ENCODE data around the gene TBCEL.
A peak's percentile ranks its signal among the peaks of the same experiment; 100 is the strongest.
"Not testable (repeated sequence)": the region's sequence is repeated elsewhere in the genome, so short reads cannot be mapped to it uniquely, and the experiment has no call there.

Gene TBCEL

GRCh38 chr11:120994091-120994859, 29.6 kb upstream of the TBCEL start:
- peaks cover 87% of the 10 kb centered on the region for H3K27me3 ChIP-seq (ENCODE audit: insufficient read depth, low read length)
- H2AFZ ChIP-seq (ENCODE audit: low read length, unreplicated experiment): no peak overlapping the region
- no peak overlapping the region for H3K4me3 ChIP-seq (ENCODE audit: low read depth, low read length)

GRCh38 chr11:120995184-120995583, 28.7 kb upstream of the TBCEL start:
- no peaks in the 10 kb centered on the region for H3K4me1 ChIP-seq (ENCODE audit: control insufficient read depth, insufficient read depth, low read length, unreplicated experiment)
- peaks cover 89% of the 10 kb centered on the region for H3K27me3 ChIP-seq (ENCODE audit: insufficient read depth, low read length)
- H3K27ac ChIP-seq (ENCODE audit: low read depth, low read length): no peak overlapping the region
- H3K79me2 ChIP-seq (ENCODE audit: control insufficient read depth, insufficient read depth, low read length, unreplicated experiment): no peaks in the 10 kb centered on the region
- H3K4me3 ChIP-seq (ENCODE audit: low read depth, low read length): no peak overlapping the region
- no peak overlapping the region for H2AFZ ChIP-seq (ENCODE audit: low read length, unreplicated experiment)
- H3K36me3 ChIP-seq (ENCODE audit: insufficient read depth, low read length): no peaks in the 10 kb centered on the region

More at GRCh38 chr11:120994091-120994859, 29.6 kb upstream of the TBCEL start:
- H3K27ac ChIP-seq (ENCODE audit: low read depth, low read length): no peak overlapping the region
- H3K79me2 ChIP-seq (ENCODE audit: control insufficient read depth, insufficient read depth, low read length, unreplicated experiment): no peaks in the 10 kb centered on the region
- no peaks in the 10 kb centered on the region for H3K4me1 ChIP-seq (ENCODE audit: control insufficient read depth, insufficient read depth, low read length, unreplicated experiment)
- no peaks in the 10 kb centered on the region for H3K36me3 ChIP-seq (ENCODE audit: insufficient read depth, low read length)

GRCh38 chr11:120996973-120997372, 26.9 kb upstream of the TBCEL start:
- Histone ChIP-seq H2AFZ (ENCODE audit: low read length, unreplicated experiment) (no peak overlapping the region), H3K79me2 (ENCODE audit: control insufficient read depth, insufficient read depth, low read length, unreplicated experiment) (no peaks in the 10 kb centered on the region), H3K27me3 (ENCODE audit: insufficient read depth, low read length) (peaks cover 85% of the 10 kb centered on the region), H3K4me1 (ENCODE audit: control insufficient read depth, insufficient read depth, low read length, unreplicated experiment) (no peaks in the 10 kb centered on the region), H3K27ac (ENCODE audit: low read depth, low read length) (no peak overlapping the region), H3K36me3 (ENCODE audit: insufficient read depth, low read length) (no peaks in the 10 kb centered on the region), H3K4me3 (ENCODE audit: low read depth, low read length) (no peak overlapping the region)

- Histone ChIP-seq H2AFZ (ENCODE audit: low read length, unreplicated experiment) (no peak overlapping the region), H3K4me1 (ENCODE audit: control insufficient read depth, insufficient read depth, low read length, unreplicated experiment) (no peaks in the 10 kb centered on the region), H3K27me3 (ENCODE audit: insufficient read depth, low read length) (peaks cover 79% of the 10 kb centered on the region), H3K79me2 (ENCODE audit: control insufficient read depth, insufficient read depth, low read length, unreplicated experiment) (no peaks in the 10 kb centered on the region), H3K27ac (ENCODE audit: low read depth, low read length) (no peak overlapping the region), H3K36me3 (ENCODE audit: insufficient read depth, low read length) (no peaks in the 10 kb centered on the region), H3K4me3 (ENCODE audit: low read depth, low read length) (no peak overlapping the region)
These were observed 25.3 kb upstream of the TBCEL start for GRCh38 chr11:120998581-120998980.

- Histone ChIP-seq H3K79me2 (ENCODE audit: control insufficient read depth, insufficient read depth, low read length, unreplicated experiment) (no peaks in the 10 kb centered on the region), H3K27ac (ENCODE audit: low read depth, low read length) (no peak overlapping the region), H2AFZ (ENCODE audit: low read length, unreplicated experiment) (no peak overlapping the region), H3K36me3 (ENCODE audit: insufficient read depth, low read length) (no peaks in the 10 kb centered on the region), H3K27me3 (ENCODE audit: insufficient read depth, low read length) (peaks cover 59% of the 10 kb centered on the region), H3K4me3 (ENCODE audit: low read depth, low read length) (no peak overlapping the region), H3K4me1 (ENCODE audit: control insufficient read depth, insufficient read depth, low read length, unreplicated experiment) (no peaks in the 10 kb centered on the region)
These were observed 19.6 kb upstream of the TBCEL start for GRCh38 chr11:121004206-121004840.

- Histone ChIP-seq H3K36me3 (ENCODE audit: insufficient read depth, low read length) (no peaks in the 10 kb centered on the region), H3K27ac (ENCODE audit: low read depth, low read length) (no peak overlapping the region), H2AFZ (ENCODE audit: low read length, unreplicated experiment) (no peak overlapping the region), H3K27me3 (ENCODE audit: insufficient read depth, low read length) (peaks cover 48% of the 10 kb centered on the region), H3K4me3 (ENCODE audit: low read depth, low read length) (no peak overlapping the region), H3K79me2 (ENCODE audit: control insufficient read depth, insufficient read depth, low read length, unreplicated experiment) (no peaks in the 10 kb centered on the region), H3K4me1 (ENCODE audit: control insufficient read depth, insufficient read depth, low read length, unreplicated experiment) (no peaks in the 10 kb centered on the region)
These were observed 17.0 kb upstream of the TBCEL start for GRCh38 chr11:121006922-121007321.

GRCh38 chr11:121008551-121008950, 15.4 kb upstream of the TBCEL start:
- H3K36me3 ChIP-seq (ENCODE audit: insufficient read depth, low read length): no peaks in the 10 kb centered on the region
- no peak overlapping the region for H2AFZ ChIP-seq (ENCODE audit: low read length, unreplicated experiment)
- H3K79me2 ChIP-seq (ENCODE audit: control insufficient read depth, insufficient read depth, low read length, unreplicated experiment): no peaks in the 10 kb centered on the region
- H3K27ac ChIP-seq (ENCODE audit: low read depth, low read length): no peak overlapping the region
- H3K4me3 ChIP-seq (ENCODE audit: low read depth, low read length): no peak overlapping the region
- peaks cover 42% of the 10 kb centered on the region; the same call in 1 of the 2 replicates for H3K27me3 ChIP-seq (ENCODE audit: insufficient read depth, low read length)
- no peaks in the 10 kb centered on the region for H3K4me1 ChIP-seq (ENCODE audit: control insufficient read depth, insufficient read depth, low read length, unreplicated experiment)

GRCh38 chr11:121012091-121012490, 11.8 kb upstream of the TBCEL start:
- no peaks in the 10 kb centered on the region for H3K36me3 ChIP-seq (ENCODE audit: insufficient read depth, low read length)
- peaks cover 39% of the 10 kb centered on the region for H3K27me3 ChIP-seq (ENCODE audit: insufficient read depth, low read length)
- no peaks in the 10 kb centered on the region for H3K4me1 ChIP-seq (ENCODE audit: control insufficient read depth, insufficient read depth, low read length, unreplicated experiment)
- no peak overlapping the region for H3K4me3 ChIP-seq (ENCODE audit: low read depth, low read length)
- no peak overlapping the region for H2AFZ ChIP-seq (ENCODE audit: low read length, unreplicated experiment)
- H3K79me2 ChIP-seq (ENCODE audit: control insufficient read depth, insufficient read depth, low read length, unreplicated experiment): no peaks in the 10 kb centered on the region
- H3K27ac ChIP-seq (ENCODE audit: low read depth, low read length): no peak overlapping the region

- no peak overlapping the region for H3K4me3 ChIP-seq (ENCODE audit: low read depth, low read length)
- H3K27me3 ChIP-seq (ENCODE audit: insufficient read depth, low read length): peaks cover 31% of the 10 kb centered on the region
- no peak overlapping the region for H2AFZ ChIP-seq (ENCODE audit: low read length, unreplicated experiment)
- no peaks in the 10 kb centered on the region for H3K4me1 ChIP-seq (ENCODE audit: control insufficient read depth, insufficient read depth, low read length, unreplicated experiment)
- H3K36me3 ChIP-seq (ENCODE audit: insufficient read depth, low read length): no peaks in the 10 kb centered on the region
- no peaks in the 10 kb centered on the region for H3K79me2 ChIP-seq (ENCODE audit: control insufficient read depth, insufficient read depth, low read length, unreplicated experiment)
- no peak overlapping the region for H3K27ac ChIP-seq (ENCODE audit: low read depth, low read length)
These were observed 5.2 kb upstream of the TBCEL start for GRCh38 chr11:121018746-121019145.

- Histone ChIP-seq H3K27me3 (ENCODE audit: insufficient read depth, low read length) (peaks cover 27% of the 10 kb centered on the region), H3K79me2 (ENCODE audit: control insufficient read depth, insufficient read depth, low read length, unreplicated experiment) (peaks cover 25% of the 10 kb centered on the region), H3K4me1 (ENCODE audit: control insufficient read depth, insufficient read depth, low read length, unreplicated experiment) (peaks cover 13% of the 10 kb centered on the region)
- not testable (repeated sequence) for H2AFZ ChIP-seq (ENCODE audit: low read length, unreplicated experiment); H3K4me3 ChIP-seq (ENCODE audit: low read depth, low read length); H3K27ac ChIP-seq (ENCODE audit: low read depth, low read length); H3K36me3 ChIP-seq (ENCODE audit: insufficient read depth, low read length)
These were observed 2.2 kb upstream of the TBCEL start for GRCh38 chr11:121021718-121022117.

GRCh38 chr11:121024989-121025388, 1.1 kb downstream of the TBCEL start:
- Histone ChIP-seq H3K27me3 (ENCODE audit: insufficient read depth, low read length) (no peaks in the 10 kb centered on the region), H3K79me2 (ENCODE audit: control insufficient read depth, insufficient read depth, low read length, unreplicated experiment) (peaks cover 45% of the 10 kb centered on the region), H3K27ac (ENCODE audit: low read depth, low read length) (peak overlapping the region; percentile 14; the same call in 1 of the 2 replicates), H3K4me3 (ENCODE audit: low read depth, low read length) (peak overlapping the region; percentile 91), H2AFZ (ENCODE audit: low read length, unreplicated experiment) (no peak overlapping the region), H3K4me1 (ENCODE audit: control insufficient read depth, insufficient read depth, low read length, unreplicated experiment) (peaks cover 13% of the 10 kb centered on the region), H3K36me3 (ENCODE audit: insufficient read depth, low read length) (no peaks in the 10 kb centered on the region)
